Nucleus accumbens (tissue), 56 donors: ENCODE results near the gene RNF168.
"Not testable (repeated sequence)": the region's sequence is repeated elsewhere in the genome, so short reads cannot be mapped to it uniquely, and the experiment has no call there.

Experiments used
- DNase-seq, 56 donors: peaks; one replicate each; lab custom pipeline; 2025; lab: John Stamatoyannopoulos, UW

The RNF168 gene

GRCh38 chr3:196517919-196518318 lies 14.4 kb upstream of the RNF168 start:
- peak in 1 of 56 donors; percentile 1 for DNase-seq

GRCh38 chr3:196517162-196517800 lies 13.7 kb upstream of the RNF168 start:
- DNase-seq = no peak

GRCh38 chr3:196514913-196515621 lies 11.5 kb upstream of the RNF168 start, which contains the start of gene SMCO1:
SMCO1 (minus strand) TSS chr3:196515346; CDS start chr3:196515209, 137 bp downstream.
- DNase-seq = no peak

GRCh38 chr3:196514350-196514716 lies 10.8 kb upstream of the RNF168 start:
- DNase-seq = no peak

GRCh38 chr3:196513697-196514349 lies 10.3 kb upstream of the RNF168 start:
- no peak for DNase-seq

- not testable (repeated sequence) for DNase-seq
Measured at GRCh38 chr3:196511646-196512425, 8.3 kb upstream of the RNF168 start.

GRCh38 chr3:196511108-196511507 lies 7.5 kb upstream of the RNF168 start:
- not testable (repeated sequence) for DNase-seq

GRCh38 chr3:196506687-196507086 lies 3.1 kb upstream of the RNF168 start:
- DNase-seq = no peak

- DNase-seq = no peak
Measured at GRCh38 chr3:196504556-196504955, 988 bp upstream of the RNF168 start.

- DNase-seq = not testable (repeated sequence)
Measured at GRCh38 chr3:196504077-196504398, 470 bp upstream of the RNF168 start.

- peak in 31 of 56 donors; percentile 3 to 53 (median 26) for DNase-seq
Measured at GRCh38 chr3:196502775-196503195, 783 bp downstream of the RNF168 start.

- no peak for DNase-seq
Measured at GRCh38 chr3:196501316-196502044, 2.1 kb downstream of the RNF168 start.

GRCh38 chr3:196499807-196500524 lies 3.6 kb downstream of the RNF168 start:
- no peak for DNase-seq

- DNase-seq = no peak
Measured at GRCh38 chr3:196499061-196499460, 4.5 kb downstream of the RNF168 start.

- DNase-seq = no peak
Measured at GRCh38 chr3:196498297-196498696, 5.3 kb downstream of the RNF168 start.

- DNase-seq = no peak
Measured at GRCh38 chr3:196496183-196496582, 7.4 kb downstream of the RNF168 start.

GRCh38 chr3:196493292-196493691 lies 10.3 kb downstream of the RNF168 start:
- no peak for DNase-seq

GRCh38 chr3:196492080-196492479 lies 11.5 kb downstream of the RNF168 start:
- no peak for DNase-seq

- no peak for DNase-seq
Measured at GRCh38 chr3:196489747-196490146, 13.8 kb downstream of the RNF168 start.

- DNase-seq = no peak
Measured at GRCh38 chr3:196486263-196486662, 17.3 kb downstream of the RNF168 start.
